ENCODE results near the gene ZNF837. TPM values are rescaled to one million over a fixed set of nuclear protein-coding genes. Genes with fewer than 3 reads are reported as not detected.
"Not testable (repeated sequence)": the region's sequence is repeated elsewhere in the genome, so short reads cannot be mapped to it uniquely, and the experiment has no call there.

The ZNF837 gene
- total RNA-seq, 1 donor from 2014 or later, result 1.2 TPM

- Histone ChIP-seq H3K4me1 (peaks cover 39% of the 10 kb centered on the region), H3K27me3 (no peaks in the 10 kb centered on the region), H3K9me3 (no peaks in the 10 kb centered on the region), H3K4me3 (no peak overlapping the region), H3K27ac (no peak overlapping the region), H3K36me3 (no peaks in the 10 kb centered on the region)
- intact Hi-C loops (cut with DNase I), result no loop called here
- no peak for TF ChIP-seq POLR2AphosphoS5 (IDR thresholded peaks at IDR 0.05; ENCODE audit: insufficient read depth in 1 of 2, low read depth in 1 of 2)
- TF ChIP-seq CTCF (IDR thresholded peaks at IDR 0.05), result no peak
- TF ChIP-seq POLR2A (IDR thresholded peaks at IDR 0.05), result no peak
- no peak for DNase-seq (ENCODE audit: extremely low spot score in 2 of 2)
Measured at GRCh38 chr19:58350001-58350861, 30.6 kb downstream of the ZNF837 start.

DNA sequence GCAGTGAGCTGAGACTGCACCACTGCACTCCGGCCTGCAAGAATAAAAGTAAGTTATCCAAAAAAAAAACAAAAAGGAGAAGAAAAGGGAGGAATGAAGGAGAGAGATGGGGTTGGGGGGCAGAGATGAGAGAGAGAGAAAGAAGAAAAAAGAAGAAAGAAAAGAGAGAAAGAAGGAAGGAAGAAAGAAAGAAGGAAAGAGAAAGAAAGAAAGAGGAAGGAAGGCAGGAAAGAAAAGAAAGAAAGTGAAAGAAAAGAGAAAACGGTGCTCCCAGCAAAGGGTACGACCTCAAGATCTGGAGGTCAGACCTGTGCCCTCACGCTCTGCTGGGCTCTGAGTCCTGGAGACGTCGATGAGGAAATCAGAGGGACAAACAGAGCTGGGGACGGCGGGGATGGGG is 31.2 kb downstream of the ZNF837 start:
- DNase-seq (ENCODE audit: extremely low spot score in 2 of 2), result no peak
- no peaks in the 10 kb centered on the region for H3K36me3 ChIP-seq
- H3K4me3 ChIP-seq, result no peak overlapping the region
- TF ChIP-seq CTCF (IDR thresholded peaks at IDR 0.05), result no peak
- TF ChIP-seq POLR2AphosphoS5 (IDR thresholded peaks at IDR 0.05; ENCODE audit: insufficient read depth in 1 of 2, low read depth in 1 of 2), result no peak
- TF ChIP-seq POLR2A (IDR thresholded peaks at IDR 0.05), result no peak
- H3K27ac ChIP-seq, result no peak overlapping the region
- no peaks in the 10 kb centered on the region for H3K9me3 ChIP-seq
- H3K4me1 ChIP-seq, result peaks cover 39% of the 10 kb centered on the region
- no peaks in the 10 kb centered on the region for H3K27me3 ChIP-seq
- intact Hi-C loops (cut with DNase I), result no loop called here

DNA sequence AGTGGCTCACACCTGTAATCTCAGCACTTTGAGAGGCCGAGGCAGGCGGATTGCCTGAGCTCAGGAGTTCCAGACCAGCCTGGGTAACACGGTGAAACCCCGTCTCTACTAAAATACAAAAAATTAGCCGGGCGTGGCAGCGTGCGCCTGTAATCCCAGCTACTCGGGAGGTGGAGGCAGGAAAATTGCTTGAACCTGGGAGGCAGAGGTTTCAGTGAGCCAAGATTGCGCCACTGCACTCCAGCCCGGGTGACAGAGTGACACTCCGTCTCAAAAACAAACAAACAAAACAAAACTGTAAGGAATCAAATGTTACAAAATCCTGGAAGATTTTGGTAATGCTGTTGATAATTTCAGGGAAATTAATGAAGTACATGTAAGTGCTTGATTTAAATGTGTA is 32.8 kb downstream of the ZNF837 start:
- H3K27me3 ChIP-seq; H3K36me3 ChIP-seq; intact Hi-C loops (cut with DNase I); H3K9me3 ChIP-seq; DNase-seq (ENCODE audit: extremely low spot score in 2 of 2): not testable (repeated sequence)
- Histone ChIP-seq H3K4me1 (peaks cover 39% of the 10 kb centered on the region), H3K27ac (peak overlapping the region; percentile 60), H3K4me3 (peak overlapping the region; percentile 63 to 90)

DNA sequence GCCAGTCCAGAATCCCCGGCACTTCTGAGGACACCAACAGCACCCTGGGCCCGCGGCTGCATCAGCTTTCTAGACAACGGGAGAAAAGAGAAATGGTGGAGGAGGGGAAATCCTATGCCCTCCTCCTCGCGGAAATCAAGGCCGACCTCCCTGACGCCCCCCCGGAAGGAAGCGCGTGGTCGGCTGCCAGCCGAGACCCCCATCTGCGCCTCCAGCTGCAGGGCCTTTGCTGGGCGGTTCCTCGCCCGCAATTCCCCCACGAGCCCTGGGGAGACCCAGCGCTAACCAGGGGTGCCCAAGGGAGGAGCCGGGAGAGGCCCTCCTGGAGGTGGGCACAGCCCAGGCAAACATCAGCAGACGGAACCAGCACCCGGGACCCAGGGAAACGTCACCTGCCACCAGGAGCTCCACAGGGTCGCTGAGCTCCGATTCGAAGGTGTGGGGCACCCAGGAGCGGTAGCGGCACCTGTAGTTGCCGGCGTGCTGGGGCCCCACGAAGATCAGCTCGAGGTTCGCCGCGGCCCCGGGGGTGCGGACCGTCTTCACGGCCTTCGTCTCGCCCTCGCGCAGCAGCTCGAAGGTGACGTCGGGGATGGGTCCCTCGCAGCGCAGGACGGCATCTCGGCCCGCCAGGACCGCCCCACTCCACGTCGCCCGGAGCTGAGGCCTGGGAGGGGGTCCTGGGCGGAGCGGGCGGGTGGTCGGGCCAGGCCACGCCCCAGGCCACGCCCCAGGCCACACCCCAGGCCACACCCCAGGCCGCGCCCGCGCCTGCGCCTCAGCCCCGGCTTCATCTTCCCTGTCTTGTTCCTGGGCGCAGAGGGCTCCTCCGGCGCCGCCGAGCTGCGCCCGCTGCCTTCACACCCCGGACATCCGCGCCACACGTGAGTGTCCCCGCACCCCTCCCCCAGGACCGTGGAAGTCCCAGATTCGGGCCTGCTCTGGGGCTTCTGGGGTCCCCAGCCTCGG is 33.6 kb downstream of the ZNF837 start:
- Histone ChIP-seq H3K27ac (peak overlapping the region; percentile 60), H3K4me3 (peak overlapping the region; percentile 63 to 90), H3K36me3 (no peaks in the 10 kb centered on the region), H3K9me3 (no peaks in the 10 kb centered on the region), H3K4me1 (peaks cover 39% of the 10 kb centered on the region), H3K27me3 (no peaks in the 10 kb centered on the region)
- DNase-seq (ENCODE audit: extremely low spot score in 2 of 2), result no peak
- TF ChIP-seq CTCF (IDR thresholded peaks at IDR 0.05), result no peak
- peak in 1 of 2 donors; percentile 24 for TF ChIP-seq POLR2A (IDR thresholded peaks at IDR 0.05)
- TF ChIP-seq POLR2AphosphoS5 (IDR thresholded peaks at IDR 0.05; ENCODE audit: insufficient read depth in 1 of 2, low read depth in 1 of 2), result peak in 1 of 2 donors; percentile 83
- intact Hi-C loops (cut with DNase I), result no loop called here

GRCh38 chr19:58345558-58345957 is 35.3 kb downstream of the ZNF837 start:
- H3K4me1 ChIP-seq, result peaks cover 35% of the 10 kb centered on the region
- intact Hi-C loops (cut with DNase I), result no loop called here
- no peak overlapping the region for H3K4me3 ChIP-seq
- no peaks in the 10 kb centered on the region for H3K27me3 ChIP-seq
- TF ChIP-seq POLR2A (IDR thresholded peaks at IDR 0.05) (no peak), CTCF (IDR thresholded peaks at IDR 0.05) (no peak), POLR2AphosphoS5 (IDR thresholded peaks at IDR 0.05; ENCODE audit: insufficient read depth in 1 of 2, low read depth in 1 of 2) (no peak)
- no peak overlapping the region for H3K27ac ChIP-seq
- no peaks in the 10 kb centered on the region for H3K9me3 ChIP-seq
- no peaks in the 10 kb centered on the region for H3K36me3 ChIP-seq
- no peak for DNase-seq (ENCODE audit: extremely low spot score in 2 of 2)
